Skin epidermis (tissue), 12 donors: Measurements from ENCODE around the gene TBC1D9.

Experiments
- H3K27ac ChIP-seq, 21 experiments: fragments of 200-600 bp; sonication (generic) in 11 of 21; one replicate each; pipeline ENCODE4 v1.5.0; 2020; ENCODE audit warnings: mild to moderate bottlenecking in 3 of 21, inconsistent platforms in 2 of 21, moderate library complexity in 2 of 21
- H3K4me3 ChIP-seq, 7 experiments: fragments of 200-600 bp; sonication (generic) in 2 of 7; one replicate each; pipeline ENCODE4 v1.5.0; 2020; ENCODE audit warnings: inconsistent platforms in 2 of 7, mild to moderate bottlenecking in 2 of 7, moderate library complexity in 1 of 7

TBC1D9 gene

GRCh38 chr4:140729344-140730049 lies 26.7 kb downstream of the TBC1D9 start:
- H3K4me3 ChIP-seq, result no peak overlapping the region
- no peak overlapping the region for H3K27ac ChIP-seq

- H3K27ac ChIP-seq, result peak overlapping the region in 1 of 21 experiments; percentile 34
Measured at GRCh38 chr4:140726776-140727500, 29.2 kb downstream of the TBC1D9 start.

GRCh38 chr4:140725556-140725955 lies 30.6 kb downstream of the TBC1D9 start:
- H3K27ac ChIP-seq, result no peak overlapping the region
- no peak overlapping the region for H3K4me3 ChIP-seq

More at GRCh38 chr4:140726776-140727500, 29.2 kb downstream of the TBC1D9 start:
- no peak overlapping the region for H3K4me3 ChIP-seq

GRCh38 chr4:140724760-140725159 lies 31.4 kb downstream of the TBC1D9 start:
- Histone ChIP-seq H3K4me3 (no peak overlapping the region), H3K27ac (no peak overlapping the region)

GRCh38 chr4:140720387-140721304 lies 35.5 kb downstream of the TBC1D9 start:
- H3K4me3 ChIP-seq, result no peak overlapping the region
- peak overlapping the region in 13 of 21 experiments; percentile 11 to 68 (median 37) for H3K27ac ChIP-seq

GRCh38 chr4:140719686-140720085 lies 36.5 kb downstream of the TBC1D9 start:
- peak overlapping the region in 4 of 21 experiments; percentile 18 to 67 (median 42) for H3K27ac ChIP-seq
- no peak overlapping the region for H3K4me3 ChIP-seq

- H3K4me3 ChIP-seq, result no peak overlapping the region
- peak overlapping the region in 7 of 21 experiments; percentile 16 to 70 (median 40) for H3K27ac ChIP-seq
Measured at GRCh38 chr4:140719022-140719421, 37.2 kb downstream of the TBC1D9 start.

- H3K27ac ChIP-seq, result peak overlapping the region in 7 of 21 experiments; percentile 16 to 70 (median 40)
- H3K4me3 ChIP-seq, result no peak overlapping the region
Measured at GRCh38 chr4:140718241-140718952, 37.8 kb downstream of the TBC1D9 start.

GRCh38 chr4:140717313-140717712 lies 38.9 kb downstream of the TBC1D9 start:
- Histone ChIP-seq H3K4me3 (no peak overlapping the region), H3K27ac (peak overlapping the region in 3 of 21 experiments; percentile 3 to 32 (median 20))

- H3K27ac ChIP-seq, result no peak overlapping the region
- H3K4me3 ChIP-seq, result no peak overlapping the region
Measured at GRCh38 chr4:140715119-140715518, 41.1 kb downstream of the TBC1D9 start.

GRCh38 chr4:140711910-140712309 lies 44.3 kb downstream of the TBC1D9 start:
- H3K4me3 ChIP-seq, result no peak overlapping the region
- H3K27ac ChIP-seq, result no peak overlapping the region

GRCh38 chr4:140710908-140711622 lies 45.1 kb downstream of the TBC1D9 start:
- H3K4me3 ChIP-seq, result no peak overlapping the region
- no peak overlapping the region for H3K27ac ChIP-seq

GRCh38 chr4:140707325-140707724 lies 48.9 kb downstream of the TBC1D9 start:
- Histone ChIP-seq H3K4me3 (no peak overlapping the region), H3K27ac (no peak overlapping the region)

- Histone ChIP-seq H3K4me3 (no peak overlapping the region), H3K27ac (no peak overlapping the region)
Measured at GRCh38 chr4:140706665-140707064, 49.5 kb downstream of the TBC1D9 start.

GRCh38 chr4:140706276-140706625 lies 49.9 kb downstream of the TBC1D9 start:
- Histone ChIP-seq H3K27ac (no peak overlapping the region), H3K4me3 (no peak overlapping the region)

GRCh38 chr4:140705625-140706275 lies 50.4 kb downstream of the TBC1D9 start:
- H3K4me3 ChIP-seq, result no peak overlapping the region

GRCh38 chr4:140704964-140705363 lies 51.2 kb downstream of the TBC1D9 start:
- Histone ChIP-seq H3K27ac (no peak overlapping the region), H3K4me3 (no peak overlapping the region)

More at GRCh38 chr4:140705625-140706275, 50.4 kb downstream of the TBC1D9 start:
- no peak overlapping the region for H3K27ac ChIP-seq

- no peak overlapping the region for H3K27ac ChIP-seq
- no peak overlapping the region for H3K4me3 ChIP-seq
Measured at GRCh38 chr4:140704392-140704960, 51.7 kb downstream of the TBC1D9 start.
